Activated T-cell treated with anti-CD3 and anti-CD28 coated beads for 24 hours (primary cell): ENCODE measurements around the gene TNXB.
"Not testable (repeated sequence)": the region's sequence is repeated elsewhere in the genome, so short reads cannot be mapped to it uniquely, and the experiment has no call there.

Source experiments
- DNase-seq: peaks from one replicate; pipeline ENCODE4 v3.0.0-alpha.2; 2020; ENCODE audit warnings: low read depth

Gene TNXB

GRCh38 chr6:32004864-32005537, 104.1 kb downstream of the TNXB start:
- not testable (repeated sequence) for DNase-seq

DNA sequence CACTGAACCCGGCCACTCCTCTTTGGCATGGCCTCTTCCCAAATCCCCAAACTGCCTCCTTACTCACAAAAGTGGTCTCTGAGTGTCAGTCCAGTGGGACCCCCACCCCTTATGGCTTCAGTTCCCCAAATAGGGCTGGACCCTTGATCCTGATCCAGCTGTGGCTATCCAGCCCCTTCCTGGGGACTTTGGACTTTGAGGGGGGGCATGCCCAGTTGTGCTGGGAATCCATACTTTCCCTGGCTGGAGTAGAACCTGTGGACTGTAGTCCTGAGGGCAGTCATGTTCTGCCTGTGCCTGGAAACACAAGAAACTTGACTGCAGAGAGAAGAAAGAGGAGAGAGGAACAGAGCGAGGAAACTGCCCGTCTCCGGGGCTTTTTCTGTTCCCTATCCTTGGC, 104.7 kb downstream of the TNXB start:
- not testable (repeated sequence) for DNase-seq

- not testable (repeated sequence) for DNase-seq
Observed at GRCh38 chr6:32003301-32003700, 105.8 kb downstream of the TNXB start.

DNA sequence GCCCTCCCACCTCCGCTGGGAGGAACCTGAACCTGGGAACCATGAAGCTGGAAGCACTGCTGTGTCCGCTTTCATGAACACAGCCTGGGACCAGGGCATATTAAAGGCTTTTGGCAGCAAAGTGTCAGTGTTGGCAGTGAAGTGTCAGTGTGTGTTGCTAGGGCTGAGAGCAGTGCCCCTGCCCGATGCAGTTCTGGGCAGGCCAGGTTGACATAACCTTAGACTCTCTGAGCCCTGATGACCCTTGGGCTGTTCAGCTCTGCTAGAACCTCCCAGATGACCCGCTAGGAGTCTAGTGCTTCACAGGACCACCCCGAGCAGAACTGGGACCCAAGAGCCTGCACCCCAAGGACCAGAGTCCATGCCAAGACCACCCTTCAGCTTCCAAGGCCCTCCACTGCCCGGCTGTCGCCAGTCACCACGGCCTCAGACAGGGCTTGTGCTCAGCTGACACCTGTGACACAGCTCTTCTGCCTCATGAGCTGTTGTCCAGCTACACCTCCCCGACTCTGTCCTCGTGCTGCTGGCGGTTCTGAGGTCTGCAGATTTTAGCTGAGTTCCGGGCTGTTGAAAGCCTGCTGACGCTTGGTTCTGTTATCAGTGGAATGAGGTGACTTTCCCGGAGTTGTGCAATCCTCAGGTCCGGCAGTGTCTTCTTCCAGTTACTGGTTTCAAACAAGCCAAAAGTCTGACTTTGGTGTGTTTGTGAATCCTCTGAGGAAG, 106.4 kb downstream of the TNXB start:
- DNase-seq: not testable (repeated sequence)

DNA sequence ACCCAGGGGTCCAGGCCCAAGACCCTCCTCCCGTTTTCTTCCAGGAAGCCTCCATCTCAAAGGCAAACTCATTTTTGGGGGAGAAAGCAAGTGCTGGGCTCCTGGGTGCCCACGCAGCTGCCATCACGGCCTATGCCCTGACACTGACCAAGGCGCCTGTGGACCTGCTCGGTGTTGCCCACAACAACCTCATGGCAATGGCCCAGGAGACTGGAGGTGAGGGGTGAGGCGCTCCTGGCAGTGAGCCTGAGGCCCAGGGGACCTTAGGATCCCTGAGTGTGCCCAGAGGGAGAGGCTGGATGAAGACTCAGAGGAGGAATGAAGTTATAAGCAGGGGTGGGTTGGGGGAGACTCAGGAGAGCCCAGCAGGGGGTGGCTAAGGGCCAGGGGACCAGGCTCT, 112.8 kb downstream of the TNXB start:
- not testable (repeated sequence) for DNase-seq

DNA sequence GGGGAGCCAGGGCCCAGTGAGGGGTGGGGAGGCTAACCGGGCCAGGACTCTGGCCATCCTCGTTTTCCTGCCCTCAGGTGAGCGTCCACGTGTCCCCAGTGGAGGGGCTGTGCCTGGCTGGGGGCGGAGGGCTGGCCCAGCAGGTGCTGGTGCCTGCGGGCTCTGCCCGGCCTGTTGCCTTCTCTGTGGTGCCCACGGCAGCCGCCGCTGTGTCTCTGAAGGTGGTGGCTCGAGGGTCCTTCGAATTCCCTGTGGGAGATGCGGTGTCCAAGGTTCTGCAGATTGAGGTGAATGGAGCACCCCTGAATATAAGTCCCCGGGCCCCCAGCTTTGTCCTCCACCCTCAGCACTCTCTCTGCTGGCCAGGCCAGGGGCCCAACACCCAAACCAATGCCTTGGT, 114.7 kb downstream of the TNXB start:
- DNase-seq: not testable (repeated sequence)
